DND-41 (cell line): ENCODE data around the gene GRID1.

ENCODE experiments used
- ATAC-seq: fragments of 200-7000 bp; cut with Tn5 transposase; 3 replicates; pipeline ENCODE4 v1.9.1; 2021; ENCODE audit warnings: low read depth; ENCODE audit not compliant: insufficient read depth
- DNase-seq: peaks from one replicate; pipeline ENCODE4 v3.0.0-alpha.2; 2020
- H2AFZ ChIP-seq: 2 replicates; pipeline ENCODE4 v1.6.0; 2012; ENCODE audit warnings: low read depth, low read length
- H3K27ac ChIP-seq: 2 replicates; pipeline ENCODE4 v1.5.1; 2012; ENCODE audit warnings: low read length, inconsistent platforms
- H3K27me3 ChIP-seq: fragments of 200-600 bp; sonication (generic); 2 replicates; pipeline ENCODE4 v1.6.0; 2012; ENCODE audit warnings: low read length, mild to moderate bottlenecking, inconsistent platforms; ENCODE audit not compliant: insufficient read depth, poor library complexity
- H3K36me3 ChIP-seq: 2 replicates; pipeline ENCODE4 v1.5.1; 2012; ENCODE audit warnings: low read length, inconsistent platforms; ENCODE audit not compliant: insufficient read depth
- H3K4me1 ChIP-seq: 2 replicates; pipeline ENCODE4 v1.5.1; 2012; ENCODE audit warnings: mild to moderate bottlenecking, low read length; ENCODE audit not compliant: insufficient read depth
- H3K4me2 ChIP-seq: 2 replicates; pipeline ENCODE4 v1.6.0; 2012; ENCODE audit warnings: mild to moderate bottlenecking, moderate library complexity, low read length, inconsistent platforms; ENCODE audit not compliant: insufficient read depth
- H3K4me3 ChIP-seq, 2 experiments: fragments of 200-600 bp in 1 of 2; shearing (Covaris generic) in 1 of 2; 2 replicates each; pipeline ENCODE4 v1.5.1; 2012 to 2016; ENCODE audit warnings: inconsistent platforms in 2 of 2, low read length in 2 of 2, mild to moderate bottlenecking in 2 of 2, low read depth in 1 of 2, moderate library complexity in 1 of 2
- H3K79me2 ChIP-seq: 2 replicates; pipeline ENCODE4 v1.6.0; 2012; ENCODE audit warnings: low read length, inconsistent platforms; ENCODE audit not compliant: insufficient read depth
- H3K9ac ChIP-seq: 2 replicates; pipeline ENCODE4 v1.6.0; 2012; ENCODE audit warnings: low read depth, mild to moderate bottlenecking, inconsistent platforms, low read length, moderate library complexity
- H3K9me3 ChIP-seq: 2 replicates; pipeline ENCODE4 v1.5.1; 2012; ENCODE audit warnings: low read length, moderate library complexity, mild to moderate bottlenecking, inconsistent platforms; ENCODE audit not compliant: insufficient read depth, severe bottlenecking
- H4K20me1 ChIP-seq: 2 replicates; pipeline ENCODE4 v1.6.0; 2012; ENCODE audit warnings: low read length; ENCODE audit not compliant: insufficient read depth
- CTCF ChIP-seq: IDR thresholded peaks from 2 replicates; pipeline ENCODE4 v1.5.1; 2012; ENCODE audit warnings: borderline replicate concordance, low read length, moderate library complexity, mild to moderate bottlenecking; ENCODE audit not compliant: poor library complexity, severe bottlenecking; ENCODE audit errors: extremely low read depth
- EZH2 ChIP-seq: IDR thresholded peaks from 3 replicates; pipeline ENCODE4 v1.6.1; 2012; ENCODE audit warnings: borderline replicate concordance, low read depth, mild to moderate bottlenecking, moderate library complexity, low read length, inconsistent platforms; ENCODE audit not compliant: severe bottlenecking

GRID1 gene

DNA sequence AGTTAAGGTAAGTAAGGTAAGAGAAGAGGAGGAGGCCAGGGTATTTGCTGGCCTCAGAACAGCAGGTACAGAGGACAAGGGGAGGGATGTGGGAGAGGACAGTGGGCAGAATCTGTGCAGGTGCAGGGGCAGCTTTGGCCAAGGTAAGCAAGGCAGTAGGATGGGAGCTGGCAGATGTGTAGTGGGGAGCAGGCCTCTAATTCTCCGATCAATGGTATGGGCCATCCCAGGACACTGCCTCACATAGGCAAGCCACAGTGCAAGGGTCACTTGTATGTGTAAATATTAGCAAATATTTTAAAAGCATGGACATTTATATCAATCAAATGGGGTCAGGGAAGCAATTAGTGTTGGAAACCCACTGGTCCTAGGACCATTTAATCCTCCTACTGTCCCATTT, 373.5 kb downstream of the GRID1 start:
- DNase-seq = no peak
- Histone ChIP-seq H3K9ac (no peak overlapping the region), H3K9me3 (no peaks in the 10 kb centered on the region), H3K36me3 (no peaks in the 10 kb centered on the region), H3K4me3 (no peak overlapping the region), H2AFZ (no peak overlapping the region), H3K4me1 (peaks cover 5% of the 10 kb centered on the region), H3K4me2 (no peak overlapping the region), H3K27ac (no peak overlapping the region), H4K20me1 (no peaks in the 10 kb centered on the region), H3K27me3 (no peaks in the 10 kb centered on the region), H3K79me2 (no peaks in the 10 kb centered on the region)
- no peak for ATAC-seq
- TF ChIP-seq CTCF = no peak
- TF ChIP-seq EZH2 = no peak

DNA sequence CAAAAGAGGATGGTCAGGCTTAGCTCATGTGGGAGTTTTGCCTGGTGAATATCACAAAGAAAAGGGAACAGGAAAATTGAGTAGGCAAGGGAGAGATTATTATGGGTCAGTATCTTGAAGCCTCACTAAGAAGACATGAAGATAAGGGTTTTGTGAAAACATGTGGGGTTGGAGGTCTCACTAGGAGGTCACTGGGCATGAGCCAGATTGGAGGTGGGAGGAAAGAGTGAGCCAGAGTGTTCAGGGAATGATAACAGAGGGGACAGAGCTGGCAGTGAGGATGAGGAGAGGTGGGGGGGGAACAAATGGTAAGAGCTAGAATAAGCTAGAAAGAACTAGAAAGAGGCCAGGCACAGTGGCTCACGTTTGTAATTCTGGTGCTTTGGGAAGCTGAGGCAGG, 374.3 kb downstream of the GRID1 start:
- Histone ChIP-seq H3K9ac (no peak overlapping the region), H3K27me3 (peaks cover 4% of the 10 kb centered on the region), H3K36me3 (no peaks in the 10 kb centered on the region), H3K4me1 (peaks cover 5% of the 10 kb centered on the region), H3K79me2 (no peaks in the 10 kb centered on the region), H3K27ac (no peak overlapping the region), H3K4me3 (no peak overlapping the region), H3K4me2 (no peak overlapping the region), H4K20me1 (no peaks in the 10 kb centered on the region), H3K9me3 (no peaks in the 10 kb centered on the region), H2AFZ (no peak overlapping the region)
- no peak for TF ChIP-seq EZH2
- no peak for TF ChIP-seq CTCF
- no peak for DNase-seq
- ATAC-seq = no peak

- no peak overlapping the region for H3K4me3 ChIP-seq
- H3K27me3 ChIP-seq = peaks cover 4% of the 10 kb centered on the region
- DNase-seq (no peak), ATAC-seq (no peak)
- H3K4me2 ChIP-seq = no peak overlapping the region
- H3K36me3 ChIP-seq = no peaks in the 10 kb centered on the region
- TF ChIP-seq EZH2 (no peak), CTCF (no peak)
- no peak overlapping the region for H3K9ac ChIP-seq
- H3K9me3 ChIP-seq = no peaks in the 10 kb centered on the region
- no peak overlapping the region for H3K27ac ChIP-seq
- peaks cover 5% of the 10 kb centered on the region for H3K4me1 ChIP-seq
- H4K20me1 ChIP-seq = no peaks in the 10 kb centered on the region
- H3K79me2 ChIP-seq = no peaks in the 10 kb centered on the region
- H2AFZ ChIP-seq = no peak overlapping the region
These were observed 379.8 kb downstream of the GRID1 start for GRCh38 chr10:85986777-85987176.

DNA sequence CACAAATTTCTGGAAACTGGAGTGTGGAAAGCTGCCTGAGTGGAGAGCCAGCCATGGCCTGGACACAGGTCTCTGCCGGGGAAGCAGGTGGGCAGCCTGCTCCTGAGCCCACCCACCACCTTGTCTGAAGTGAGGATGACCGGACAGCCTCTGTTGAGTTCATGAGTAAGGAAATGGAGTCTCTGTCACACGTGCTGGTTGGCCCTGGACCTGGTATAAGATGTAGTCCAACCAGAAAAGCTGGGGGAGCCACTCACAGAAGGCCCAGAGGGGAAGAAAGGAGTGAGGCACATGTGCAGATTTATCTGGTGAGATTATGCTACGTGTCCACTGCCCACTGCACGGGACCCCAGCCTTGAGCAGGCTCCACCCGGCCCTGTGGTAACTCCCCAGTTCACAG, 383.5 kb downstream of the GRID1 start:
- DNase-seq = no peak
- no peaks in the 10 kb centered on the region for H3K36me3 ChIP-seq
- no peak overlapping the region for H3K4me2 ChIP-seq
- H3K9me3 ChIP-seq = no peaks in the 10 kb centered on the region
- no peak overlapping the region for H2AFZ ChIP-seq
- H3K27ac ChIP-seq = no peak overlapping the region
- H3K27me3 ChIP-seq = peaks cover 7% of the 10 kb centered on the region
- no peak overlapping the region for H3K4me3 ChIP-seq
- H3K4me1 ChIP-seq = no peaks in the 10 kb centered on the region
- no peak for ATAC-seq
- no peaks in the 10 kb centered on the region for H4K20me1 ChIP-seq
- H3K79me2 ChIP-seq = no peaks in the 10 kb centered on the region
- no peak overlapping the region for H3K9ac ChIP-seq
- TF ChIP-seq CTCF (no peak), EZH2 (no peak)
